Fibroblast of lung (primary cell): ENCODE results near the gene N4BP2.

Experiments used
- EZH2 ChIP-seq: IDR thresholded peaks from 2 replicates; pipeline ENCODE4 v1.5.1; 2012; ENCODE audit warnings: low read length, control low read depth, mild to moderate bottlenecking; ENCODE audit errors: missing control alignments
- TF ChIP-seq, protein P1 (sequence below), 2 donors: IDR thresholded peaks in 1 of 2; conservative IDR thresholded peaks in 1 of 2; 1 replicate in 1 of 2; 2 replicates in 1 of 2; pipeline ENCODE4 v1.5.1; 2011 to 2012; ENCODE audit warnings: low read length in 2 of 2, control low read depth in 1 of 2, inconsistent platforms in 1 of 2, low read depth in 1 of 2, mild to moderate bottlenecking in 1 of 2

DNA sequence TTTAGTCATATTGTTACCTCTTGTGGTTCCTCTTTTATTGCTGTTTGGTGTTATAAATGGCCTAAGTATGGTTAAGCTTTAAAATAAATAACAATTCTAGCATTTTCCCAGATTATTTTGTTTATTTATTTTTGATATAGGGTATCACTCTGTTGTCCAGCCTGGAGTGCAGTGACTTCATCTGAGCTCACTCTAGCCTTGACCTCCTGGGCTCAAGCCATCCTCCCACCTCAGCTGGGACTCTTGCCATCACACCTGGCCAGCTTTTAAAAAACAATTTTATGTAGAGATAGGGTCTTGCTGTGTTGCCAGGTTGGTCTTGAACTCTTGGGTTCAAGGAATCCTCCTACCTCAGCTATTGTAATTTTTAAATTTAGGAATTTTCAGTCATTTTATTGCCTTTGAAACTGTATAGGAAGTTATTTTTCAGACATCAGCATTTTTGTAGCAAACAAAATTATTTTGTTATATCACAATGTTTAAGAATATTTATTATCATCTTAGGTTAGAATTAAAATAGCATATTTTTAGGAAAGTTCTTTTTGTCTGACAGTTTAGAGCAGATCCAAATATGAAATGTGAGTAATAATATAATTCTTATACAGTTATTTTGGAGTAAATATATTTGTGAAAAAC is 73.9 kb downstream of the N4BP2 start:
- TF ChIP-seq, protein P1, sequence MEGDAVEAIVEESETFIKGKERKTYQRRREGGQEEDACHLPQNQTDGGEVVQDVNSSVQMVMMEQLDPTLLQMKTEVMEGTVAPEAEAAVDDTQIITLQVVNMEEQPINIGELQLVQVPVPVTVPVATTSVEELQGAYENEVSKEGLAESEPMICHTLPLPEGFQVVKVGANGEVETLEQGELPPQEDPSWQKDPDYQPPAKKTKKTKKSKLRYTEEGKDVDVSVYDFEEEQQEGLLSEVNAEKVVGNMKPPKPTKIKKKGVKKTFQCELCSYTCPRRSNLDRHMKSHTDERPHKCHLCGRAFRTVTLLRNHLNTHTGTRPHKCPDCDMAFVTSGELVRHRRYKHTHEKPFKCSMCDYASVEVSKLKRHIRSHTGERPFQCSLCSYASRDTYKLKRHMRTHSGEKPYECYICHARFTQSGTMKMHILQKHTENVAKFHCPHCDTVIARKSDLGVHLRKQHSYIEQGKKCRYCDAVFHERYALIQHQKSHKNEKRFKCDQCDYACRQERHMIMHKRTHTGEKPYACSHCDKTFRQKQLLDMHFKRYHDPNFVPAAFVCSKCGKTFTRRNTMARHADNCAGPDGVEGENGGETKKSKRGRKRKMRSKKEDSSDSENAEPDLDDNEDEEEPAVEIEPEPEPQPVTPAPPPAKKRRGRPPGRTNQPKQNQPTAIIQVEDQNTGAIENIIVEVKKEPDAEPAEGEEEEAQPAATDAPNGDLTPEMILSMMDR (conservative IDR thresholded peaks at IDR 0.05 in 1 of 2, IDR thresholded peaks at IDR 0.05 in 1 of 2; ENCODE audit: low read depth in 1 of 2, low read length in 2 of 2), result no peak
- no peak for TF ChIP-seq EZH2
